GM12878 (cell line): ENCODE data around the gene LILRB1. TPM values are rescaled to one million over a fixed set of nuclear protein-coding genes. Genes with fewer than 3 reads are reported as not detected.
"Not testable (repeated sequence)": the region's sequence is repeated elsewhere in the genome, so short reads cannot be mapped to it uniquely, and the experiment has no call there.

Experiments used
- ATAC-seq: fragments of 200-7000 bp; cut with Tn5 transposase; 3 replicates; pipeline ENCODE4 v1.9.1; 2020; ENCODE audit warnings: mild to moderate bottlenecking, moderate library complexity
- BruUV-seq: library from RNA; stranded (reverse); fragments of 400-500 nt; replicated peaks from 2 replicates; lab custom pipeline; 2021; lab: Mats Ljungman, UMichigan
- CTCF ChIA-PET: fragments of 300-600 bp; sonication (Branson Sonifier 250); formaldehyde crosslinking; extraction: SDS; loops from one replicate; lab custom pipeline; 2021; ENCODE audit warnings: inconsistent platforms; lab: Yijun Ruan, JAX
- POLR2A ChIA-PET: fragments of 350-600 bp; formaldehyde crosslinking; extraction: SDS; loops from one replicate; lab custom pipeline; 2021; ENCODE audit warnings: inconsistent platforms; lab: Charles Lee
- RAD21 ChIA-PET: fragments of 300-600 bp; sonication (Branson Sonifier 250); formaldehyde crosslinking; loops from one replicate; lab custom pipeline; 2023; ENCODE audit warnings: antibody characterized with exemption; ENCODE audit not compliant: unreplicated experiment; lab: Charles Lee
- SMC1A ChIA-PET: fragments of 300-600 bp; sonication (Branson Sonifier 250); formaldehyde crosslinking; loops from one replicate; lab custom pipeline; 2023; ENCODE audit not compliant: unreplicated experiment, uncharacterized antibody; lab: Charles Lee
- DNase-seq: peaks from one replicate; pipeline ENCODE4 v3.0.0-alpha.2; 2011; ENCODE audit warnings: low read depth, low spot score
- FAIRE-seq: peaks from 3 replicates; lab custom pipeline; 2011; peaks lifted over from hg19 to GRCh38; lab: Jason Lieb, UNC
- H2AFZ ChIP-seq: 2 replicates; pipeline ENCODE4 v1.6.0; 2011; ENCODE audit warnings: low read depth, low read length, control low read depth; ENCODE audit not compliant: control insufficient read depth
- H3K27ac ChIP-seq: 2 replicates; pipeline ENCODE4 v1.5.1; 2011; ENCODE audit warnings: control low read depth; ENCODE audit not compliant: control insufficient read depth, insufficient read depth
- H3K27me3 ChIP-seq, 2 experiments: replicated peaks in 1 of 2; 2 replicates each; pipeline versions ENCODE4 v1.6.0 to v1.6.1; 2011; ENCODE audit warnings: low read length in 1 of 2; ENCODE audit not compliant: control insufficient read depth in 2 of 2, insufficient read depth in 2 of 2
- H3K36me3 ChIP-seq, 2 experiments: 2 replicates each; pipeline ENCODE4 v1.5.1; 2011; ENCODE audit warnings: low read length in 1 of 2; ENCODE audit not compliant: control insufficient read depth in 2 of 2, insufficient read depth in 2 of 2
- H3K4me1 ChIP-seq: 2 replicates; pipeline ENCODE4 v1.6.1; 2011; ENCODE audit warnings: mild to moderate bottlenecking, low read length, moderate library complexity, mixed read lengths; ENCODE audit not compliant: control insufficient read depth, insufficient read depth
- H3K4me2 ChIP-seq: 2 replicates; pipeline ENCODE4 v1.6.0; 2011; ENCODE audit warnings: control low read depth; ENCODE audit not compliant: control insufficient read depth, insufficient read depth
- H3K4me3 ChIP-seq: fragments of 200-600 bp; sonication (generic); 2 replicates; pipeline ENCODE4 v1.5.1; 2016
- H3K79me2 ChIP-seq: 2 replicates; pipeline ENCODE4 v1.6.0; 2011; ENCODE audit warnings: low read length; ENCODE audit not compliant: control insufficient read depth, insufficient read depth
- H3K9ac ChIP-seq: 2 replicates; pipeline ENCODE4 v1.8.0; 2011; ENCODE audit warnings: low read length, control low read depth, mixed read lengths; ENCODE audit not compliant: control insufficient read depth, insufficient read depth
- H3K9me3 ChIP-seq: replicated peaks from 3 replicates; pipeline ENCODE4 v1.5.1; 2011; ENCODE audit warnings: mild to moderate bottlenecking, low read length; ENCODE audit not compliant: control insufficient read depth, insufficient read depth
- H4K20me1 ChIP-seq: 2 replicates; pipeline ENCODE4 v1.6.0; 2011; ENCODE audit not compliant: control insufficient read depth, insufficient read depth
- CTCF ChIP-seq, 3 experiments: IDR thresholded peaks in 2 of 3; conservative IDR thresholded peaks in 1 of 3; 2 replicates each; pipeline ENCODE4 v1.5.1; 2011; ENCODE audit warnings: low read depth in 3 of 3, low read length in 3 of 3, mild to moderate bottlenecking in 3 of 3, control low read depth in 2 of 3, moderate library complexity in 2 of 3, inconsistent platforms in 1 of 3, mixed read lengths in 1 of 3; ENCODE audit not compliant: control insufficient read depth in 2 of 3, insufficient read depth in 1 of 3; ENCODE audit errors: extremely low read depth in 1 of 3
- RAD21 ChIP-seq: IDR thresholded peaks from 2 replicates; pipeline ENCODE4 v1.6.1; 2011; ENCODE audit warnings: mild to moderate bottlenecking, low read depth, low read length, moderate library complexity; ENCODE audit not compliant: insufficient read depth
- SMC3 ChIP-seq: IDR thresholded peaks from 2 replicates; pipeline ENCODE4 v1.6.1; 2011; ENCODE audit warnings: low read length, improper control_type of control experiment, borderline replicate concordance
- WGBS: methylation state at CpG from one replicate; pipeline ENCODE4 v1.1.6; 2016; ENCODE audit warnings: low lambda C conversion rate; ENCODE audit not compliant: insufficient replicate concordance, insufficient coverage; ENCODE audit errors: missing lambda C conversion rate; 5-methylcytosine and 5-hydroxymethylcytosine counted together
- in situ Hi-C: fragments of 300-500 bp; cut with MboI; formaldehyde crosslinking; loops from 9 replicates; pipeline ENCODE4 v1.14.3; 2018; ENCODE audit warnings: mixed read lengths
- intact Hi-C: fragments of 100-400 bp; cut with micrococcal nuclease; formaldehyde crosslinking; loops from one replicate; pipeline ENCODE4 v1.14.2; 2022; ENCODE audit not compliant: unreplicated experiment
- polyA plus RNA-seq, 11 experiments: library from polyadenylated mRNA; depleted of rRNA in 4 of 11; unstranded in 6 of 11; stranded (reverse) in 5 of 11; fragments of >200 nt; fragmentation: Nextera tagmentation in 4 of 11; fragmentation: Illumina TruSeq in 1 of 11; extraction: Ambion mirVana in 4 of 11; extraction: Trizol in 1 of 11; gene quantifications; 1 replicate in 1 of 11; 2 replicates in 10 of 11; pipeline versions ENCODE4 v1.2.1 to v1.2.3, GENCODE V29; 2011 to 2016; ENCODE audit warnings: inconsistent platforms in 2 of 11, missing spikeins in 2 of 11, low read depth in 1 of 11
- total RNA-seq, 4 experiments: library from RNA; depleted of rRNA in 3 of 4; stranded (reverse); fragments of >200 nt in 3 of 4; fragmentation: Illumina TruSeq in 1 of 4; extraction: Trizol in 1 of 4; gene quantifications; 2 replicates each; pipeline versions ENCODE4 v1.2.1 to v1.2.3, GENCODE V29; 2013 to 2021

Gene LILRB1
- total and polyA plus RNA-seq, 10 of the 15 experiments (the other 5 are each of a cell fraction or from before 2014, with no cell fraction given) = 4.9 to 92.2 (median 50.1) TPM

DNA sequence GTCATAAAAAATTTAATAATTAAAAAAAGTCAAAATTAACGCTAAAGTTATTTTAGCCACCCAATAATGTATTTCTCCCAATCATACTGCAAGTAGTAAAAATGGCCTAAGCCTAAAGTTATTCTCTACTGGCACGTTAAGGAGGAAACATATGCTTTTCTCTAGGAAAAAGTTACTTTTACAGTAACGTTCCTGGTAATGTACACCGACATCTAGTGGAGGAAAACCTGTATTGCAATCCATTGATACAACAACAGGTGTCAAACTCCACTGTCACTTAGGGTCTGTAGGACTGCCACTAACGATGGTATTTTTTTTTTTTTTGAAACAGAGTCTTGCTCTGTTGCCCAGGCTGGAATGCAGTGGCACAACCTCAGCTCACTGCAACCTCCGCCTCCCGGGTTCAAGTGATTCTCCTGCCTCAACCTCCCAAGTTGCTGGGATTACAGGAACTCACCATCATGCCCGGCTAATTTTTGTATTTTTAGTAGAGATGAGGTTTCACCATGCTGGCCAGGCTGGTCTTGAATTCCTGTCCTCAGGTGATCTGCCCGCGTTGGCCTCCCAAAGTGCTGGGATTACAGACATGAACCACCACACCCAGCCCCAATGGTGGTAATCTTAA, 46.0 kb downstream of the LILRB1 start:
- peak; percentile 74 for ATAC-seq
- H3K79me2 ChIP-seq, H3K27ac ChIP-seq, H2AFZ ChIP-seq, H3K4me3 ChIP-seq, H3K36me3 ChIP-seq, H4K20me1 ChIP-seq, H3K9me3 ChIP-seq, DNase-seq, H3K4me2 ChIP-seq, BruUV-seq, H3K4me1 ChIP-seq, H3K9ac ChIP-seq, POLR2A ChIA-PET, H3K27me3 ChIP-seq: not testable (repeated sequence)
- TF ChIP-seq RAD21 (peak; percentile 84), SMC3 (peak; percentile 96), CTCF (IDR thresholded peaks at IDR 0.05 in 2 of 3, conservative IDR thresholded peaks at IDR 0.05 in 1 of 3; ENCODE audit: control insufficient read depth in 2 of 3, extremely low read depth in 1 of 3, insufficient read depth in 1 of 3, low read depth in 3 of 3, low read length in 3 of 3) (peak; percentile 83 to 85 (median 83))
- CTCF ChIA-PET = interaction anchor here (0.7 to 20.9 kb wide), 4 partner anchors 21 to 203 kb away, joined by 3 to 842 read pairs (median 146); partner anchors contain the start of genes CDC42EP5 and LILRB4
- RAD21 ChIA-PET = interaction anchor here (1.0 to 9.8 kb wide), 4 partner anchors 14 to 197 kb away, joined by 3 to 189 read pairs (median 34); partner anchors contain the start of gene LILRB4
- WGBS = 3% methylated on average over 10 of the region's 10 CpGs
- intact Hi-C loops (loop anchor here (1.0 kb wide), 1 partner anchor 195 kb away; no protein-coding TSS in a partner anchor), in situ Hi-C loops (loop anchor here (5.0 kb wide), 1 partner anchor 199 kb away; no protein-coding TSS in a partner anchor)
- FAIRE-seq = peak; percentile 38
- SMC1A ChIA-PET = interaction anchor here (0.8 to 9.6 kb wide), 7 partner anchors 12 to 253 kb away, joined by 3 to 268 read pairs (median 20); no protein-coding TSS in a partner anchor
